Measurements from ENCODE around the gene HMCN1.
"Not testable (repeated sequence)": the region's sequence is repeated elsewhere in the genome, so short reads cannot be mapped to it uniquely, and the experiment has no call there.

The HMCN1 gene

DNA sequence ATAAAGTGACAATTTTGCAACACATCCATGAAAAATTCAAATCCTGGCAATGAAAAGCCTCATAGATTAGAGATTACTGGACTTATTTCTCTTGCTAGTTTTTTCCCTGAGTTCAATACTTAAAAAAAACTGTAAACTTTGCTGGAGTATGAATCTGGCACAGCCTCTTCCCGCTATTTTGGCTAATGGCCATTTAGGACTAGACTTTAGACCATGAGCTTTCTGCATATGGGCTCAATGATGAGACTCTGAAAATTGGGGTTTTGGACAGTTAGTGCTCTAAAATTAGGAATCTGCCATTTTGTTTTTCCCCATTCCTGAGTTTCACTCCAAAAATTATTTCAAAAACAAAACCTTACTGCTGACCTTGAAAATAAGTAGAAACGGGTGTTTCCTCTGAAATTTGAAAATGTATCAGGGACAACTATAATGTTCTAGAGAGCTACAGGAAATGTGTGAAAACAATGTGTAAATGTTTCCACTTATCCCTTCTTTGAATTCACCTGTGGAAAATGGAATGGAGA, 137.5 kb downstream of the HMCN1 start:
- Mint-ChIP-seq H3K4me3 (no peak overlapping the region), H3K9me3 (no peaks in the 10 kb centered on the region), H3K36me3 (ENCODE audit: insufficient read depth) (no peaks in the 10 kb centered on the region), H3K4me1 (no peaks in the 10 kb centered on the region), H3K27me3 (peaks cover 19% of the 10 kb centered on the region), H3K27ac (ENCODE audit: low read depth) (no peak overlapping the region)
- ATAC-seq (replicated peaks; ENCODE audit: extremely low read depth, poor library complexity, severe bottlenecking) (no peak), DNase-seq (ENCODE audit: low spot score in 2 of 2) (no peak)

GRCh38 chr1:185874246-185874645, 140.1 kb downstream of the HMCN1 start:
- ATAC-seq (replicated peaks; ENCODE audit: extremely low read depth, poor library complexity, severe bottlenecking) (no peak), DNase-seq (ENCODE audit: low spot score in 2 of 2) (no peak)
- Mint-ChIP-seq H3K9me3 (peaks cover 5% of the 10 kb centered on the region), H3K27me3 (no peaks in the 10 kb centered on the region), H3K36me3 (ENCODE audit: insufficient read depth) (no peaks in the 10 kb centered on the region), H3K4me3 (no peak overlapping the region), H3K4me1 (no peaks in the 10 kb centered on the region), H3K27ac (ENCODE audit: low read depth) (no peak overlapping the region)

DNA sequence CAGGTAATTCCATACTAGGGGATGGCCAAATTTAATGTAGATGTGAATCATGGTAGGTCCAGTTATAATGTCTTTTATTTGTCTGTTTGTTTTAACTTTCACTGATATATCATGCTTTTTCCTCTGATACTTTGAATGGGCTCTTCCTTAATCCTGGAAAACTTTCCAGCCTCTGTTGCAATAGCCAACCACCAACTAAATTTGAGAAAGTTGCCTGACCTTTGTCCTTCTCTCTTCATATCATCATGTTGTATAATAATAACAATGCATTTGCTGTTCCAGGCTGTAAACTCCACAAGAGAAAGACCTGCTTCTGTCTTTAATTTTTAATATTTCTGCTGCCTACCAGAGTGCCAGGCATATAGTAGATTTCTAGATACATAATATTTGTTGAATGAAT, 146.1 kb downstream of the HMCN1 start:
- Mint-ChIP-seq H3K27me3 (no peaks in the 10 kb centered on the region), H3K4me1 (no peaks in the 10 kb centered on the region), H3K4me3 (no peak overlapping the region), H3K9me3 (peaks cover 5% of the 10 kb centered on the region), H3K36me3 (ENCODE audit: insufficient read depth) (no peaks in the 10 kb centered on the region), H3K27ac (ENCODE audit: low read depth) (no peak overlapping the region)
- no peak for DNase-seq (ENCODE audit: low spot score in 2 of 2)
- no peak for ATAC-seq (replicated peaks; ENCODE audit: extremely low read depth, poor library complexity, severe bottlenecking)

GRCh38 chr1:185880779-185881333, 146.7 kb downstream of the HMCN1 start:
- Mint-ChIP-seq H3K4me3 (no peak overlapping the region), H3K36me3 (ENCODE audit: insufficient read depth) (no peaks in the 10 kb centered on the region), H3K4me1 (no peaks in the 10 kb centered on the region), H3K9me3 (peaks cover 5% of the 10 kb centered on the region), H3K27ac (ENCODE audit: low read depth) (no peak overlapping the region), H3K27me3 (no peaks in the 10 kb centered on the region)
- DNase-seq (ENCODE audit: low spot score in 2 of 2) (no peak), ATAC-seq (replicated peaks; ENCODE audit: extremely low read depth, poor library complexity, severe bottlenecking) (no peak)

DNA sequence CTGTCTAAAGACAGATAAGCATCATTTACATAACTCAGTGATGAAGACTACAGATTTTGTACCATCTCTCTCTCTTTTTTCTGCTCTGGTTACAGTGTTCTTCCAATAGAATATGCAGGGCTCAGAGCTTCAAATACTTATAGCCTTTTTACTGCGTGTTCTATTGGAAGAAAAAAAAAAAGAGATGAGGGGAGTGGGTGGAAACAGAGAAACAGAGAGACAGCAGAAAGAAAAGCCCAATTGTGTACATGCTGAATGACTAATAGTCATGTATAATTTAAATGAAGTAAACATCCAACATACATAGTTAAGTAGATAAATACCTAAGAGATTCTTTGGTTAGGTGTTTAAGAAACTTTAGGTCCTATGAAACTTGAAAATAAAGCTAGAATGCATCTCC, 151.9 kb downstream of the HMCN1 start:
- Mint-ChIP-seq H3K4me1 (no peaks in the 10 kb centered on the region), H3K4me3 (no peak overlapping the region), H3K27me3 (no peaks in the 10 kb centered on the region), H3K27ac (ENCODE audit: low read depth) (no peak overlapping the region), H3K9me3 (no peaks in the 10 kb centered on the region), H3K36me3 (ENCODE audit: insufficient read depth) (peaks cover 2% of the 10 kb centered on the region)
- DNase-seq (ENCODE audit: low spot score in 2 of 2): no peak
- ATAC-seq (replicated peaks; ENCODE audit: extremely low read depth, poor library complexity, severe bottlenecking): no peak

- Mint-ChIP-seq H3K27me3 (no peaks in the 10 kb centered on the region), H3K27ac (ENCODE audit: low read depth) (no peak overlapping the region), H3K36me3 (ENCODE audit: insufficient read depth) (peaks cover 2% of the 10 kb centered on the region), H3K4me3 (no peak overlapping the region), H3K4me1 (no peaks in the 10 kb centered on the region), H3K9me3 (no peaks in the 10 kb centered on the region)
- DNase-seq (ENCODE audit: low spot score in 2 of 2) (no peak), ATAC-seq (replicated peaks; ENCODE audit: extremely low read depth, poor library complexity, severe bottlenecking) (no peak)
These were observed 152.5 kb downstream of the HMCN1 start for GRCh38 chr1:185886671-185887070.

DNA sequence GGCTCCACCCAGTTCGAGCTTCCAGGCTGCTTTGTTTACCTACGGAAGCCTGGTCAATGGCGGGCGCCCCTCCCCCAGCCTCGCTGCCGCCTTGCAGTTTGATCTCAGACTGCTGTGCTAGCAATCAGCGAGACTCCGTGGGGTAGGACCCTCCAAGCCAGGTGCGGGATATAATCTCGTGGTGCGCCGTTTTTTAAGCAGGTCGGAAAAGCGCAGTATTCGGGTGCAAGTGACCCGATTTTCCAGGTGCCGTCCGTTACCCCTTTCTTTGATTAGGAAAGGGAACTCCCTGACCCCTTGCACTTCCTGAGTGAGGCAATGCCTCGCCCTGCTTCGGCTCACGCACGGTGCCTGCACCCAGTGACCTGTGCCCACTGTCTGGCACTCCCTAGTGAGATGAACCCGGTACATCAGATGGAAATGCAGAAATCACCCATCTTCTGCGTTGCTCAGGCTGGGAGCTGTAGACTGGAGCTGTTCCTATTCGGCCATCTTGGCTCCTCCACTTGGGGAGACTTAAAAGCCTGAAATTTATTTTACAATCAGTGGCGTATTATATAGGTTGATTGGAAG, 158.7 kb downstream of the HMCN1 start:
- not testable (repeated sequence) for H3K4me3 Mint-ChIP-seq; DNase-seq (ENCODE audit: low spot score in 2 of 2); H3K4me1 Mint-ChIP-seq; H3K27ac Mint-ChIP-seq (ENCODE audit: low read depth); H3K9me3 Mint-ChIP-seq; H3K36me3 Mint-ChIP-seq (ENCODE audit: insufficient read depth); H3K27me3 Mint-ChIP-seq; ATAC-seq (replicated peaks; ENCODE audit: extremely low read depth, poor library complexity, severe bottlenecking)

DNA sequence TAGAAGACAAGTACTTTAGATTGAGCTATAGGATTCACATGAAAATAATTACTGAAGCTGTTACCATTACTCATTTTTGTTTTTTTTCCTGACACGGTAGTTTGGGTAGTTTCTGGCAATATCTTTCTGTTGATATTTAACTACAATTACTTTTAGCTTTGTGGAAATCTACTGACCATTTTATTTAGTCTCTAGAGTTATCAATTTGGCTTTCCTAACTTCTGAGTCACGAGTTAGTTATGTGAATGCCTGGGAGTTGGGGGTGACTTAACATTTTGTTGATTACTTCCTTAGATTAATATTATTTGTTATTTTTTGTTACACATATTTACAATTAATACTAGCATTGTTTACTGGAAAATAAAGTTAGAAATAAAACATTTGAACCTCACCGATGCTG, 160.6 kb downstream of the HMCN1 start:
- no peaks in the 10 kb centered on the region for H3K9me3 Mint-ChIP-seq
- ATAC-seq (replicated peaks; ENCODE audit: extremely low read depth, poor library complexity, severe bottlenecking): no peak
- H3K27ac Mint-ChIP-seq (ENCODE audit: low read depth): no peak overlapping the region
- DNase-seq (ENCODE audit: low spot score in 2 of 2): no peak
- no peaks in the 10 kb centered on the region for H3K27me3 Mint-ChIP-seq
- no peak overlapping the region for H3K4me3 Mint-ChIP-seq
- H3K4me1 Mint-ChIP-seq: no peaks in the 10 kb centered on the region
- H3K36me3 Mint-ChIP-seq (ENCODE audit: insufficient read depth): peaks cover 2% of the 10 kb centered on the region

GRCh38 chr1:185895208-185895900, 161.2 kb downstream of the HMCN1 start:
- Mint-ChIP-seq H3K4me3 (no peak overlapping the region), H3K27ac (ENCODE audit: low read depth) (no peak overlapping the region), H3K9me3 (no peaks in the 10 kb centered on the region), H3K4me1 (no peaks in the 10 kb centered on the region), H3K27me3 (no peaks in the 10 kb centered on the region), H3K36me3 (ENCODE audit: insufficient read depth) (peaks cover 2% of the 10 kb centered on the region)
- DNase-seq (ENCODE audit: low spot score in 2 of 2): no peak
- no peak for ATAC-seq (replicated peaks; ENCODE audit: extremely low read depth, poor library complexity, severe bottlenecking)

- DNase-seq (ENCODE audit: low spot score in 2 of 2) (no peak), ATAC-seq (replicated peaks; ENCODE audit: extremely low read depth, poor library complexity, severe bottlenecking) (no peak)
- no peaks in the 10 kb centered on the region for H3K27me3 Mint-ChIP-seq
- H3K9me3 Mint-ChIP-seq: no peaks in the 10 kb centered on the region
- peaks cover 2% of the 10 kb centered on the region for H3K36me3 Mint-ChIP-seq (ENCODE audit: insufficient read depth)
- H3K4me1 Mint-ChIP-seq: no peaks in the 10 kb centered on the region
- H3K4me3 Mint-ChIP-seq: no peak overlapping the region
- H3K27ac Mint-ChIP-seq (ENCODE audit: low read depth): no peak overlapping the region
These were observed 162.7 kb downstream of the HMCN1 start for GRCh38 chr1:185896863-185897262.

- DNase-seq (ENCODE audit: low spot score in 2 of 2) (no peak), ATAC-seq (replicated peaks; ENCODE audit: extremely low read depth, poor library complexity, severe bottlenecking) (no peak)
- H3K4me1 Mint-ChIP-seq: no peaks in the 10 kb centered on the region
- H3K9me3 Mint-ChIP-seq: no peaks in the 10 kb centered on the region
- H3K27ac Mint-ChIP-seq (ENCODE audit: low read depth): no peak overlapping the region
- H3K4me3 Mint-ChIP-seq: no peak overlapping the region
- H3K36me3 Mint-ChIP-seq (ENCODE audit: insufficient read depth): no peaks in the 10 kb centered on the region
- no peaks in the 10 kb centered on the region for H3K27me3 Mint-ChIP-seq
These were observed 172.0 kb downstream of the HMCN1 start for GRCh38 chr1:185906186-185906585.

DNA sequence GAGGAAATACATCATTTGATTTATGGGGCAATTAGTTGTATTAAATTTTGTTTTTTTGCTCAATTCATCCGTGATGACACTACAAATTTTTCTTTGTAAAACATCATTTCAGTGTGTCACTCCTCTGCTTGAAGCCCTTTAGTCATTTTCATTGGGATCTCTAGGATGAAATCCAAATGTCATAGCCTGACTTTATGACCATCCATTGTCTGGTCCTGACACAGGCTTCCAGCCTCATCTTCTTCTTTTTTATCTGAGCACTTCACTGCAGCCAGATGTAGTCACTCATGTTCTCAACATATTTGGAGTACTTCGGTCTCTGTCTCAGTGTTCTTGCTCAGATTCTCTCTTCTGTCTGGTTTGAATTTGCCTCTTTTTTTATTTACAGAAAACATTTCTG, 173.1 kb downstream of the HMCN1 start:
- no peaks in the 10 kb centered on the region for H3K36me3 Mint-ChIP-seq (ENCODE audit: insufficient read depth)
- H3K27ac Mint-ChIP-seq (ENCODE audit: low read depth): no peak overlapping the region
- no peak for ATAC-seq (replicated peaks; ENCODE audit: extremely low read depth, poor library complexity, severe bottlenecking)

DNA sequence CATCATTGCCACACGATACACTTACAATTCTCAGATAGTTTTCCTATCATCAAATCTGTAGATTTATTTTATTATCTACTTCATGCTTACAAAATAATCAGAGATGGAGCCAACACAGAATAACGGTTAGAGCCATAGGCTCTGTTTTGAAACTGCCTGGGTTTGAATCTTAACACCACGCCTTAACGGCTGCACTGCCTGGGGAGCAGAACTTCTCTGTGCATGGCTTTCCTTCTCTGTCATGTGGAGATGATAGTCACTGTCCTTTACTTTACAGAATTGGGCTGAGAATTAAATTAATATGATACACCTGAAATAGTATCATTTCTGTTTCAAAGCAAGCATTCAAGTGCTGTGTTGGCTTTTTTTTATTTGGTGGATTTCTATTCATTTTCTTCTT, 177.8 kb downstream of the HMCN1 start:
- H3K4me3 Mint-ChIP-seq: no peak overlapping the region
- H3K4me1 Mint-ChIP-seq: no peaks in the 10 kb centered on the region
- no peak for DNase-seq (ENCODE audit: low spot score in 2 of 2)
- no peak for ATAC-seq (replicated peaks; ENCODE audit: extremely low read depth, poor library complexity, severe bottlenecking)
- H3K9me3 Mint-ChIP-seq: no peaks in the 10 kb centered on the region
- H3K27ac Mint-ChIP-seq (ENCODE audit: low read depth): no peak overlapping the region
- H3K27me3 Mint-ChIP-seq: no peaks in the 10 kb centered on the region
- no peaks in the 10 kb centered on the region for H3K36me3 Mint-ChIP-seq (ENCODE audit: insufficient read depth)

More for the DNA sequence above, 173.1 kb downstream of the HMCN1 start:
- no peak for DNase-seq (ENCODE audit: low spot score in 2 of 2)
- Mint-ChIP-seq H3K4me3 (no peak overlapping the region), H3K4me1 (no peaks in the 10 kb centered on the region), H3K27me3 (no peaks in the 10 kb centered on the region), H3K9me3 (no peaks in the 10 kb centered on the region)

Measured in central memory CD8-positive, alpha-beta T cell (primary cell).